GM21717 (cell line): Measurements from ENCODE around the gene LZTS2.

Experiments used
- ATAC-seq: cut with Tn5 transposase; IDR thresholded peaks from one replicate; pipeline ENCODE4 v1.9.1; 2021; ENCODE audit warnings: mild to moderate bottlenecking, moderate library complexity; ENCODE audit not compliant: unreplicated experiment

The LZTS2 gene

GRCh38 chr10:100997360-100998182 is 2.0 kb upstream of the LZTS2 start:
- no peak for ATAC-seq

- ATAC-seq = no peak
These were observed 1.2 kb upstream of the LZTS2 start for GRCh38 chr10:100998183-100998990.

- ATAC-seq = peak; percentile 49
These were observed 442 bp upstream of the LZTS2 start for GRCh38 chr10:100998991-100999741.

GRCh38 chr10:101000127-101000914 is 713 bp downstream of the LZTS2 start:
- ATAC-seq = no peak

GRCh38 chr10:101000915-101001658 is 1.5 kb downstream of the LZTS2 start:
- ATAC-seq = no peak

GRCh38 chr10:101001659-101002035 is 2.0 kb downstream of the LZTS2 start:
- ATAC-seq = no peak

GRCh38 chr10:101002456-101002855 is 2.8 kb downstream of the LZTS2 start:
- ATAC-seq = no peak

GRCh38 chr10:101003639-101004206 is 4.1 kb downstream of the LZTS2 start:
- ATAC-seq = no peak

GRCh38 chr10:101005361-101005760 is 5.8 kb downstream of the LZTS2 start:
- no peak for ATAC-seq

GRCh38 chr10:101005869-101006567 is 6.4 kb downstream of the LZTS2 start:
- ATAC-seq = no peak

- ATAC-seq = no peak
These were observed 7.0 kb downstream of the LZTS2 start for GRCh38 chr10:101006593-101007098.

- ATAC-seq = no peak
These were observed 7.6 kb downstream of the LZTS2 start for GRCh38 chr10:101007099-101007711.

- ATAC-seq = no peak
These were observed 8.6 kb downstream of the LZTS2 start for GRCh38 chr10:101007915-101008822.

GRCh38 chr10:101008823-101009423 is 9.3 kb downstream of the LZTS2 start:
- ATAC-seq = no peak

- no peak for ATAC-seq
These were observed 10.7 kb downstream of the LZTS2 start for GRCh38 chr10:101010329-101010728.

- ATAC-seq = no peak
These were observed 12.2 kb downstream of the LZTS2 start for GRCh38 chr10:101011517-101012423.
